B cell (primary cell): ENCODE results near the gene JADE1. TPM values are rescaled to one million over a fixed set of nuclear protein-coding genes. Genes with fewer than 3 reads are reported as not detected.

Experiments
- ATAC-seq: fragments of 200-7000 bp; cut with Tn5 transposase; one replicate; pipeline ENCODE4 v1.10.0; 2021; ENCODE audit warnings: low read depth, mild to moderate bottlenecking, moderate number of reproducible peaks, moderate library complexity
- CTCF ChIA-PET: fragments of 350-600 bp; sonication (Branson Sonifier 250); formaldehyde crosslinking; loops from one replicate; lab custom pipeline; 2021; ENCODE audit warnings: antibody characterized with exemption, inconsistent platforms; lab: Charles Lee
- POLR2A ChIA-PET: fragments of 350-600 bp; sonication (Branson Sonifier 250); formaldehyde crosslinking; loops from one replicate; lab custom pipeline; 2021; ENCODE audit warnings: antibody characterized with exemption; lab: Charles Lee
- DNase-seq: peaks from one replicate; pipeline ENCODE4 v3.0.0; 2013
- H2AFZ ChIP-seq: 2 replicates; pipeline ENCODE4 v1.6.1; 2012; ENCODE audit warnings: mild to moderate bottlenecking, low read depth, low read length; ENCODE audit not compliant: insufficient read depth, poor library complexity, severe bottlenecking
- H3K27ac ChIP-seq, 2 donors: 1 replicate in 1 of 2; 2 replicates in 1 of 2; pipeline ENCODE4 v1.5.1; 2012 to 2013; ENCODE audit warnings: low read length in 2 of 2, mild to moderate bottlenecking in 2 of 2, moderate library complexity in 1 of 2
- H3K27me3 ChIP-seq, 4 experiments: fragments of 200-600 bp in 1 of 4; sonication (generic) in 1 of 4; replicated peaks in 1 of 4; 1 replicate in 2 of 4; 2 replicates in 2 of 4; pipeline versions ENCODE4 v1.6.1 to v1.7.0; 2013 to 2016; ENCODE audit warnings: low read length in 3 of 4, mild to moderate bottlenecking in 2 of 4, mixed read lengths in 1 of 4, moderate library complexity in 1 of 4; ENCODE audit not compliant: insufficient read depth in 4 of 4, control insufficient read depth in 3 of 4; ENCODE audit errors: control extremely low read depth in 1 of 4
- H3K36me3 ChIP-seq, 2 experiments: replicated peaks in 1 of 2; 1 replicate in 1 of 2; 2 replicates in 1 of 2; pipeline versions ENCODE4 v1.6.1 to v1.7.1; 2013; ENCODE audit warnings: low read length in 1 of 2; ENCODE audit not compliant: insufficient read depth in 2 of 2, control insufficient read depth in 1 of 2; ENCODE audit errors: control extremely low read depth in 1 of 2, extremely low read depth in 1 of 2
- H3K4me1 ChIP-seq, 2 donors: fragments of 200-600 bp in 1 of 2; sonication (generic) in 1 of 2; 1 replicate in 1 of 2; 2 replicates in 1 of 2; pipeline versions ENCODE4 v1.5.1 to v1.6.1; 2013 to 2017; ENCODE audit warnings: low read length in 2 of 2; ENCODE audit not compliant: control insufficient read depth in 2 of 2, insufficient read depth in 2 of 2
- H3K4me2 ChIP-seq: replicated peaks from 2 replicates; pipeline ENCODE3; 2012; ENCODE audit warnings: mild to moderate bottlenecking, low read depth, low read length; ENCODE audit not compliant: poor library complexity, severe bottlenecking
- H3K4me3 ChIP-seq, 5 experiments: fragments of 200-600 bp in 1 of 5; sonication (generic) in 1 of 5; 1 replicate in 3 of 5; 2 replicates in 2 of 5; pipeline versions ENCODE4 v1.5.1 to v1.7.0; 2011 to 2016; ENCODE audit warnings: low read length in 4 of 5, mild to moderate bottlenecking in 4 of 5, low read depth in 2 of 5, control low read depth in 1 of 5, moderate library complexity in 1 of 5; ENCODE audit not compliant: insufficient read depth in 1 of 5; ENCODE audit errors: control extremely low read depth in 1 of 5, extremely low read depth in 1 of 5
- H3K79me2 ChIP-seq: fragments of 200-600 bp; sonication (generic); one replicate; pipeline ENCODE4 v1.6.0; 2016; ENCODE audit warnings: low read length; ENCODE audit not compliant: control insufficient read depth, insufficient read depth
- H3K9ac ChIP-seq: fragments of 200-600 bp; sonication (generic); 2 replicates; pipeline ENCODE4 v1.6.1; 2017; ENCODE audit warnings: mild to moderate bottlenecking, low read length, moderate library complexity
- H3K9me3 ChIP-seq, 3 donors: one replicate each; pipeline versions ENCODE4 v1.6.1 to v1.7.1; 2013; ENCODE audit warnings: low read length in 2 of 3; ENCODE audit not compliant: control insufficient read depth in 2 of 3, insufficient read depth in 1 of 3; ENCODE audit errors: control extremely low read depth in 1 of 3
- H4K20me1 ChIP-seq: 2 replicates; pipeline ENCODE4 v1.6.0; 2012; ENCODE audit warnings: mild to moderate bottlenecking, low read length; ENCODE audit not compliant: insufficient read depth, control insufficient read depth, poor library complexity, severe bottlenecking
- H3K27ac Mint-ChIP-seq: one replicate; pipeline ENCODE4 v1.8.0; 2021; ENCODE audit warnings: mixed read lengths
- H3K27me3 Mint-ChIP-seq: one replicate; pipeline ENCODE4 v1.8.0; 2021; ENCODE audit warnings: mixed read lengths
- H3K4me1 Mint-ChIP-seq: one replicate; pipeline ENCODE4 v1.8.0; 2021; ENCODE audit warnings: mixed read lengths
- H3K4me3 Mint-ChIP-seq: one replicate; pipeline ENCODE4 v1.8.0; 2021; ENCODE audit warnings: mixed read lengths
- H3K9me3 Mint-ChIP-seq: one replicate; pipeline ENCODE4 v1.8.0; 2022; ENCODE audit warnings: mixed read lengths; ENCODE audit not compliant: insufficient read depth
- CTCF ChIP-seq: fragments of 200-600 bp; IDR thresholded peaks from one replicate; pipeline ENCODE4 v1.8.0; 2022; ENCODE audit warnings: antibody characterized with exemption, mild to moderate bottlenecking
- EZH2 ChIP-seq: IDR thresholded peaks from 2 replicates; pipeline ENCODE4 v1.6.1; 2012; ENCODE audit warnings: borderline replicate concordance, low read depth, mild to moderate bottlenecking, moderate library complexity, low read length; ENCODE audit not compliant: insufficient read depth, poor library complexity, severe bottlenecking
- WGBS: methylation state at CpG from one replicate; pipeline ENCODE4 v1.1.5; 2013; ENCODE audit warnings: missing lambda C conversion rate; ENCODE audit not compliant: insufficient coverage; 5-methylcytosine and 5-hydroxymethylcytosine counted together
- intact Hi-C: fragments of 100-400 bp; cut with micrococcal nuclease; formaldehyde crosslinking; loops from one replicate; pipeline ENCODE4 v1.10.0; 2022
- polyA plus RNA-seq: library from polyadenylated mRNA; depleted of rRNA; stranded (reverse); fragments of >200 nt; gene quantifications from 2 replicates; pipeline ENCODE4 v1.2.3, GENCODE V29; 2012
- total RNA-seq, 2 donors: library from RNA; stranded (reverse); fragments of 120-200 nt in 1 of 2; gene quantifications; 1 replicate in 1 of 2; 2 replicates in 1 of 2; pipeline versions ENCODE4 v1.2.3 to v1.2.4, GENCODE V29; 2013 to 2022

The JADE1 gene
- total and polyA plus RNA-seq, 2 donors (not counting 1 experiment from before 2014, with no cell fraction given): 13.8 to 42.4 TPM

- H3K79me2 ChIP-seq: no peaks in the 10 kb centered on the region
- ATAC-seq (no peak), DNase-seq (no peak)
- Mint-ChIP-seq H3K4me1 (no peaks in the 10 kb centered on the region), H3K27me3 (no peaks in the 10 kb centered on the region), H3K9me3 (no peaks in the 10 kb centered on the region), H3K4me3 (no peak overlapping the region), H3K27ac (no peak overlapping the region)
- no peaks in the 10 kb centered on the region for H4K20me1 ChIP-seq
- H3K9me3 ChIP-seq: no peaks in the 10 kb centered on the region
- H3K27me3 ChIP-seq: no peaks in the 10 kb centered on the region
- no peak overlapping the region for H3K4me2 ChIP-seq
- no peak overlapping the region for H3K4me3 ChIP-seq
- ChIA-PET POLR2A (no interaction called here), CTCF (interaction anchor here (0.6 to 3.8 kb wide), 11 partner anchors 26 to 858 kb away, joined by 3 to 24 read pairs (median 4); partner anchors contain the start of gene JADE1)
- 97% methylated on average over 4 of the region's 12 CpGs for WGBS
- H3K9ac ChIP-seq: no peak overlapping the region
- no peak for TF ChIP-seq CTCF
- H2AFZ ChIP-seq: no peak overlapping the region
- H3K27ac ChIP-seq: no peak overlapping the region
- H3K4me1 ChIP-seq: no peaks in the 10 kb centered on the region
- no peaks in the 10 kb centered on the region for H3K36me3 ChIP-seq
- intact Hi-C loops: loop anchor here (2.0 kb wide), 1 partner anchor 26 kb away; the partner anchor contains the start of gene JADE1
These were observed 26.5 kb upstream of the JADE1 start for GRCh38 chr4:128782875-128783614.

- intact Hi-C loops: no loop called here
- CTCF ChIA-PET: no interaction called here
- H3K4me3 ChIP-seq: no peak overlapping the region
These were observed 21.8 kb upstream of the JADE1 start for GRCh38 chr4:128787509-128788311.

More at GRCh38 chr4:128787509-128788311, 21.8 kb upstream of the JADE1 start:
- H3K27me3 Mint-ChIP-seq: peaks cover 7% of the 10 kb centered on the region
- H4K20me1 ChIP-seq: no peaks in the 10 kb centered on the region
- no peak overlapping the region for H2AFZ ChIP-seq
- no peaks in the 10 kb centered on the region for H3K27me3 ChIP-seq
- H3K4me2 ChIP-seq: no peak overlapping the region
- H3K9me3 Mint-ChIP-seq: no peaks in the 10 kb centered on the region
- H3K4me1 Mint-ChIP-seq: no peaks in the 10 kb centered on the region
- H3K9ac ChIP-seq: no peak overlapping the region
- H3K79me2 ChIP-seq: no peaks in the 10 kb centered on the region
- no peak overlapping the region for H3K4me3 Mint-ChIP-seq
- ATAC-seq (no peak), DNase-seq (no peak)
- H3K36me3 ChIP-seq: no peaks in the 10 kb centered on the region
- no peak for TF ChIP-seq EZH2
- no peak for TF ChIP-seq CTCF
- no peak overlapping the region for H3K27ac ChIP-seq
- POLR2A ChIA-PET: no interaction called here
- H3K4me1 ChIP-seq: no peaks in the 10 kb centered on the region
- H3K9me3 ChIP-seq: no peaks in the 10 kb centered on the region
- WGBS: 98% methylated on average over 18 of the region's 18 CpGs
- no peak overlapping the region for H3K27ac Mint-ChIP-seq
